HL-60/S4 treated with phorbol 12-myristate 13-acetate at 8.2 ng/mL for 4 days and 3 days (cell line): ENCODE measurements around the gene TNRC18.

Experiments
- in situ Hi-C: fragments of 300-500 bp; cut with MboI; formaldehyde crosslinking; loops from 2 replicates; pipeline ENCODE4 v1.15.0; 2022; ENCODE audit warnings: low sequenced_read_pairs

Gene TNRC18

GRCh38 chr7:5354460-5355232 lies 69.0 kb downstream of the TNRC18 start:
- in situ Hi-C loops, result no loop called here

DNA sequence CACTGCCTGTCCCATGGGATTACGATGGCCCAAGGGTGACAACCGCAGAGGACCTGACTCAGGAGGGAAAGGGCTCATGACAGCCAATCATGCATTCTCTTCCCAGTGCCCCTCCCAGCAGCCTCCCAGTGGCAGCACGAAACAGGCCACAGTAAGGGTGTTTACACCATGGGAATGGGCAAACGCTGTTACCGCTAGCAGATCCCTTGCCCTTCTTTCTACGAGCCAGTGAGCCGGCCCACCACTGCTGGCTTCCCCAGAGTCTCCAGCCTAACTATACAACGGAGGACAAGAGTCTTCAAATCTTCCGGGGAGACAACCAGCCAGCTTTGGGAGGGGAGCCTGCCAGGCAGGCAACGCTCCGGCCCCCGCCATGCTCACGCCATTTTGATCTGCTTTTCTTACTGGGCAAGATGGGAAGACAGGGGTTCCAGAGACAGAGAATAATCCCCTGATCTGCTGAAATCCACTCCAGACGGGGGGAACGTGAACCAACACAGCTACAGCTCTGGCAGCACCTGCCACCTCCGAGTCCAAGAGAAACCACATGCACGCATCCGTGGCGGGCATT lies 71.1 kb downstream of the TNRC18 start:
- in situ Hi-C loops, result no loop called here

- in situ Hi-C loops, result no loop called here
Measured at GRCh38 chr7:5351507-5352265, 71.9 kb downstream of the TNRC18 start.

DNA sequence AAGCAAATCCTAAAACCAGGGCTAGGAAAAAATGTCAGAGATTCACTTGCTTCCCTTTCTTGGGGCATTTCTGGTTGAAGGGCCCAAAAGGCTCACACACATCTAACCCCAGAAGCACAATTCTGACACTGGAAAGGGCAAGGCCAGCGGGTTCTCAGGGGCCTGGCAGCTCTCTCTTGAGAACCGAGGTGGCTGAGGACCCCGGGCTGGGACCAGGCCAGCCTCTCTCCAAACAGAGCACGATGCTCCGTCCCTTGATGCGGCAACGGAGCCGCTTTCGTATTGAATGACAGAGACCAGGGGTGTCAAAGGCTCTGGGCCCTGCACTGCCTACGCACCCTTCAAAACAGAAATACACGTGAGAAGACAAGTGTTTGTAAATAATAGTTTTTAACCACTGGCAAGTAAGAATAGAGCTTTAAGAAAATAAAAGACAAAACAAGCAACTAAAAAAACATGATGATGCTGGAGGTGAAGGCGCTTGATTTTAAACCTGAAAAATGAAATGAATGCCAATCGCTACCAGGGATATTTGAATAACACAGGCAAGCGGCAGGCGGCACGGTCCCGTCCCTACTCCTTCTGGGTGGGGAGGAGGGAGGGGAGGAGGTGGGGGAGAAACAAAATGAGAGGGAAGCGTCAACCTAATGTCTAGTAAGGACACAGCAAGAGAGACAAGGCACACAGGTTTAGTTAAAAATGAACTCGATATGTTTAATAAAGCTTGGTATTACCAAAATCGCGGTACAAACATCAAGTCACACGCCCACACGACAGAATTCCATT lies 72.8 kb downstream of the TNRC18 start:
- in situ Hi-C loops, result no loop called here

- in situ Hi-C loops, result no loop called here
Measured at GRCh38 chr7:5350174-5350463, 73.5 kb downstream of the TNRC18 start.

DNA sequence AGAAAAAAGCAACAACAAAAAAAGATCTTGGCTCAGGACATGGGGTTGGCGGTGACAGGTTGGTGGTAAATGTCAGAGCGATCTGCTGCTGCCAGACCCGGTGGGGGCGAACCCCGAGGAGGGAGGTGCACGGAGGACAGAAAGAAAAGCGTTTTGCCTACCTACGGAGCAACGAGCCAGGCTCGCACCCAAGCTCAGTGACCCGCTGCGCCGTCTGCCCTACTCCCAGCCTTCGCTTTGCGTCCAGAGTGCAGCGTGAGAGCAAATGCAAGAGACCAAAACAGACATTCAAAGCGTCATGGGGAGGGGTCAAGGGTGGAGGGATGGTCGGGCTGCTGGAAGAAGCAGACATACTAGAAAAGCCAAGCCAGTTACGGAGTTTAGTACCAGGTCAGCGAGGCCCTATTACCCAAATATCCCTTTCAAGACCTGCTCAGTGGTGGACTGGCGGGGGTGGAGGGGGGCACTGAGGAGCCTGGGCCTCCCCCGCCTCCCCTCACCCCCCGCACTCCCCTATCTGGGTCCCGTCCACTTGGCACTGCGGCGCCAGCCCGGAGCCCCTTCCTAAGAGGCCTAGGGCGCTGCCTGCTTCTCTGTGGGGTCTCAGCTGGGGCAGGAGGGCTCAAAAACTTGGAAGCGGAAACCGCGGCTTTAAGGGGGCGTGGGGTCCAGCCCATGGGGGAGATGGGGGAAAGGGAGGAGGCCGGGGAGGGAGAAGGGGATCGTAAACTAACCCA lies 74.0 kb downstream of the TNRC18 start:
- in situ Hi-C loops, result no loop called here

- in situ Hi-C loops, result no loop called here
Measured at GRCh38 chr7:5349005-5349380, 74.6 kb downstream of the TNRC18 start.

DNA sequence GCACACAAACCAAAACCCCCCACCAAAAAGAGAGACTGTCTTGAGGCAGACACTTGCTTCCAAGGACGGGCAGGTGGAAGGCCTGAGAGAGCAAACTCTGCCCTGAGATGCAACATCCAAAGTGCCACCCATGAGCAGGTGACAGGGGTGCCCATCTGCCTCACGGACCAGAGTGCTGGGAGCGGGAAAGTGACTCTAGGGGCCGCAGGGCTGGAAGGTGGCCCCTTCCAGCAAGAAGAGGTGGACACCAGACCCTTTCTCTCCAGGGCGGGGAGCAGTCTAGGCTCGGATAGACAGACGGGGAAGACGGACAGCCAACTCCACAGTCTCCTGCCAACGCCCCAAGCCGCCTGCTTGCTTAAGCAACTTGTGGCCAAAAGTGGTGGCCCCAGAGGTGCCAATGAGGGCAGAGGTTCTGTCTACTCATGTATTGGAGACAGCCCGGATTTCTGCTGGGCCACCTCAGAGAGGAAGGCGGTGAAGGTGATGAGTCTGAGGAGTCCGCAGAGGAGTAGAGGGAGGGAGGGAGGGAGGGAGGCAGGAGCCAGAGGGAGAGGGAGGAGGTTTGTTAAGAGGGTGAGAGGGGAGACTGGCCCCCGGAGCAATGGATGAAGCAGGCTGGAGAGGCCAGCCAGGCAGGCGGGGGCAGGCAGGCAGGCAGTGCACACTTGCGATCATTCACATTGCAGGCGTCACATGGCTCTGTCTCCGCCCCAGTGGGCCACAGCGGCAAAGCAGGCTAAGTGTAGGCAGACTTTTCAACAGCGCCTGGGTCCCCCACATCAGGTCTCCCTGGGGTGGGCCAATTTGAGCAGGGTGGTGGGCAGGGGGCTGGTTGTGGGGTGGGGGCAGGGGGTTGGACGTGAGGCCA lies 75.3 kb downstream of the TNRC18 start:
- in situ Hi-C loops, result no loop called here

GRCh38 chr7:5345671-5346070 lies 78.0 kb downstream of the TNRC18 start:
- in situ Hi-C loops, result no loop called here

DNA sequence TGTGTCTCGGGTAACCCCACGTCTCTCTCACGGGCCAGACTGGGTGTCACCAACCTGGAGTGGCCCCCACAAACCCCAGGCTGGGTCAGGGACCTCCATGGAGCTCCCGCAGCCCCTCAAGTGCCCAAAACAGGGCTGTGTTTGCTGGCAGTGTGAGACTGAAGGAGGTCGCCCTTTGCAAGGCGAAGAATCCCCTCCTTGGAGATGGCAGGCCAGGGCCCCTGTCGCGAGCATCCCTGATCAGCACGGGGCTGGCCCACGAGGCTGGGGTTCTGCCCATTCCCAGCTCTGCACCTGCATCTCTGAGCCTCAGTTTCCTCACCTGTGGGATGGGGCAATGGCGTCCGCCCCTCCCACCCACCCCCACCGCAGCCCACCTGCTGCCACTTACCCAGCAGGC lies 78.5 kb downstream of the TNRC18 start:
- in situ Hi-C loops, result no loop called here

GRCh38 chr7:5344342-5344741 lies 79.3 kb downstream of the TNRC18 start:
- in situ Hi-C loops, result no loop called here

- in situ Hi-C loops, result no loop called here
Measured at GRCh38 chr7:5343884-5344283, 79.8 kb downstream of the TNRC18 start.

GRCh38 chr7:5342631-5343030 lies 81.0 kb downstream of the TNRC18 start:
- in situ Hi-C loops, result no loop called here

DNA sequence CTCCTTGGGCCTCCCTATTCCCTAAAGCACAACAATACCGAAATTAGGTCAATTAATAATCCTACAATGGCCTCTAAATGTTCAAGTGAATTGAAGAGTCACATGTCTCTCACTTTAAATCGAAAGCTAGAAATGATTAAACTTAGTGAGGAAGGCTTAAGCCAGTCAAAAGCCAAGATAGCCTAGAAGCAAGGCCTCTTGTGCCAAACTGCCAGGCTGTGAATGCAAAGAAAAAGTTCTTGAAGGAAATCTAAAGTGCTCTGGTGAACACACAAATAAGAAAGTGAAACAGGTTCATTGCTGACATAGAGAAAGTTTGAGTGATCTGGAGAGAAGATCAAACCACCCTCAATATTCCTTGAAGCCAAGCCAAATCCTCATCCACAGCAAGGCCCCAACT lies 83.7 kb downstream of the TNRC18 start:
- in situ Hi-C loops, result no loop called here

GRCh38 chr7:5337047-5337446 lies 86.6 kb downstream of the TNRC18 start:
- in situ Hi-C loops, result no loop called here

DNA sequence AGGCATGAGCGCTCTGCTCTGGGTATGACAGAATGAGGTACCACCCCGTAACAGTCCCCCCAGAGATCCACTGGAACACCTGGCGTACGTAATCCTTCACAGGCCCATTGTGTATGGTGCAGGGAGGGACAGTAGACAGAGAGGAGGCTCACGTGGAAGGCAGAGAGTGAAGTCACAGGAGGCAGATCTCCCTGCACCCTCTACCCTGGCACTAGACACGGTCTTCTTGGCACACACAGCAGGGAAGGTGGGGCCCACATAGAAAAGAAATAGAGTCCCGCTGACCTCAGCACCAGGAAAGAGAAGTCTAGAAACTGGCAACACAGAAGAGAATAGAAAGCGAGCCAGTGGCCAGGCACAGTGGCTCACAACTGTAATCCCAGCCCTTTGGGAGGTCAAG lies 89.0 kb downstream of the TNRC18 start:
- in situ Hi-C loops, result no loop called here

- in situ Hi-C loops, result no loop called here
Measured at GRCh38 chr7:5333121-5334045, 90.3 kb downstream of the TNRC18 start.

- in situ Hi-C loops, result no loop called here
Measured at GRCh38 chr7:5332579-5332978, 91.1 kb downstream of the TNRC18 start.

- in situ Hi-C loops, result no loop called here
Measured at GRCh38 chr7:5330288-5330687, 93.3 kb downstream of the TNRC18 start.
